Measurements from ENCODE around the gene ZNF480. TPM values are rescaled to one million over a fixed set of nuclear protein-coding genes. Genes with fewer than 3 reads are reported as not detected.

Gene ZNF480
- total and polyA plus RNA-seq, 2 of the 8 experiments (the other 6 are each of a cell fraction or from before 2014, with no cell fraction given): 3.4 to 32.9 TPM

- no peaks in the 10 kb centered on the region for H3K27me3 ChIP-seq (replicated peaks in 1 of 4; ENCODE audit: control insufficient read depth in 3 of 4, extremely low read depth in 1 of 4, insufficient read depth in 3 of 4, low read length in 3 of 4)
- H3K4ac ChIP-seq (replicated peaks; ENCODE audit: insufficient read length, low read depth, low read length): no peak overlapping the region
- no peak overlapping the region for H3K23ac ChIP-seq (ENCODE audit: insufficient read length)
- H4K8ac ChIP-seq (ENCODE audit: extremely low read depth, insufficient read depth, low read length): peak overlapping the region; percentile 92; the same call in 1 of the 2 replicates
- no peak overlapping the region for H2BK20ac ChIP-seq (ENCODE audit: low read length)
- H2AK5ac ChIP-seq (ENCODE audit: low read depth, low read length): no peak overlapping the region; the same call in 1 of the 2 replicates
- FAIRE-seq (no peak), DNase-seq (ENCODE audit: low read depth in 1 of 2, low spot score in 2 of 2) (no peak)
- H4K91ac ChIP-seq (replicated peaks; ENCODE audit: insufficient read length, low read length): no peak overlapping the region
- POLR2A ChIA-PET (ENCODE audit: partially characterized antibody): interaction anchor here (0.9 to 1.4 kb wide), 6 partner anchors 9 to 289 kb away, joined by 3 to 6 read pairs (median 4); partner anchors contain the start of gene ZNF578
- no peak overlapping the region for H4K5ac ChIP-seq (ENCODE audit: insufficient read length, low read depth, low read length)
- 61% methylated on average over 7 of the region's 7 CpGs; no CpG with 5 or more reads in 1 of the 2 experiments for WGBS, 2 experiments (ENCODE audit: extremely low coverage in 1 of 2, insufficient coverage in 1 of 2, insufficient read length in 1 of 2, insufficient replicate concordance in 2 of 2, low coverage in 1 of 2, low lambda C conversion rate in 2 of 2, missing lambda C conversion rate in 1 of 2)
- CTCF ChIA-PET (ENCODE audit: partially characterized antibody): interaction anchor here (0.8 to 1.0 kb wide), 2 partner anchors 15 to 94 kb away, joined by 3 to 4 read pairs; no protein-coding TSS in a partner anchor
- H4K20me1 ChIP-seq (replicated peaks in 1 of 2; ENCODE audit: control insufficient read depth in 1 of 2, insufficient read depth in 2 of 2, low read length in 2 of 2): no peaks in the 10 kb centered on the region
- no peak overlapping the region for H3K56ac ChIP-seq (replicated peaks; ENCODE audit: insufficient read length, low read depth, low read length)
- no peak overlapping the region for H2BK120ac ChIP-seq (replicated peaks; ENCODE audit: low read depth, low read length)
- peaks cover 19 to 30% of the 10 kb centered on the region in 2 experiments for H3K9me3 ChIP-seq (ENCODE audit: insufficient read depth in 2 of 2, low read depth in 1 of 2, low read length in 1 of 2)
- H3K4me3 ChIP-seq (ENCODE audit: extremely low read depth in 1 of 4, insufficient read depth in 2 of 4, low read depth in 3 of 4, low read length in 4 of 4): peak overlapping the region; percentile 88 to 96 (median 91)
- H3K36me3 ChIP-seq (ENCODE audit: control insufficient read depth in 2 of 4, insufficient read depth in 4 of 4, low read length in 3 of 4): peaks cover 2 to 43% (median 24%) of the 10 kb centered on the region in 4 experiments; a peak in 7 of 8 replicates
- no peaks in the 10 kb centered on the region for H3K4me1 ChIP-seq (replicated peaks in 1 of 4; ENCODE audit: control insufficient read depth in 3 of 4, insufficient read depth in 4 of 4, low read length in 3 of 4)
- peak overlapping the region; percentile 82 to 98 (median 94) for H3K9ac ChIP-seq (replicated peaks in 1 of 4; ENCODE audit: extremely low read depth in 1 of 4, low read depth in 3 of 4, low read length in 3 of 4)
- no peak overlapping the region for H3K14ac ChIP-seq (ENCODE audit: insufficient read length)
- peaks cover 0 to 16% of the 10 kb centered on the region in 2 experiments; a peak in 3 of 4 replicates for H3K79me2 ChIP-seq (ENCODE audit: control insufficient read depth in 1 of 2, insufficient read depth in 2 of 2, low read length in 2 of 2)
- H2BK12ac ChIP-seq (ENCODE audit: low read depth, low read length): peak overlapping the region; percentile 21; the same call in 1 of the 2 replicates
- no peak overlapping the region for H2BK15ac ChIP-seq (ENCODE audit: low read length)
- H3K79me1 ChIP-seq (ENCODE audit: low read depth, low read length): peaks cover 2% of the 10 kb centered on the region; the same call in 1 of the 2 replicates
- peak overlapping the region; percentile 72; the same call in 1 of the 2 replicates for H2AFZ ChIP-seq (ENCODE audit: low read length)
- H3K4me2 ChIP-seq (ENCODE audit: insufficient read depth in 1 of 2, low read depth in 2 of 2, low read length in 2 of 2): peak overlapping the region; percentile 79 to 88
- 0 out of 2 replicates have a peak overlapping the region, but pooled peaks have one; percentile 83 for H3K18ac ChIP-seq (ENCODE audit: extremely low read depth, low read length)
- peaks cover 5% of the 10 kb centered on the region; the same call in 1 of the 2 replicates for H3K23me2 ChIP-seq (ENCODE audit: low read depth, low read length)
- H2BK5ac ChIP-seq (ENCODE audit: low read depth, low read length): peak overlapping the region; percentile 95; the same call in 1 of the 2 replicates
- H3K27ac ChIP-seq (ENCODE audit: low read depth, low read length): peak overlapping the region; percentile 91; the same call in 1 of the 2 replicates
- TF ChIP-seq CBX8 (IDR thresholded peaks at IDR 0.05; ENCODE audit: borderline replicate concordance, low read depth, low read length) (no peak), CHD2 (IDR thresholded peaks at IDR 0.05; ENCODE audit: low read length) (no peak), BCL11A (IDR thresholded peaks at IDR 0.05; ENCODE audit: low read depth in 2 of 2, low read length in 2 of 2) (no peak), SRF (IDR thresholded peaks at IDR 0.05; ENCODE audit: low read depth, low read length) (no peak), JUN (IDR thresholded peaks at IDR 0.05; ENCODE audit: low read depth, low read length) (no peak), TAF7 (optimal IDR thresholded peaks at IDR 0.05; ENCODE audit: borderline replicate concordance, low read depth, low read length) (no peak), CTBP2 (IDR thresholded peaks at IDR 0.05; ENCODE audit: borderline replicate concordance, insufficient read depth, insufficient read length, low read length) (no peak), RNF2 (IDR thresholded peaks at IDR 0.05; ENCODE audit: borderline replicate concordance, low read depth, low read length, missing control alignments, poor library complexity, severe bottlenecking) (no peak), POU5F1 (IDR thresholded peaks at IDR 0.05; ENCODE audit: low read depth, low read length) (no peak), FOSL1 (IDR thresholded peaks at IDR 0.05; ENCODE audit: insufficient read depth, low read depth, low read length) (no peak), BACH1 (IDR thresholded peaks at IDR 0.05; ENCODE audit: low read length) (no peak)
- TF ChIP-seq, protein P1, sequence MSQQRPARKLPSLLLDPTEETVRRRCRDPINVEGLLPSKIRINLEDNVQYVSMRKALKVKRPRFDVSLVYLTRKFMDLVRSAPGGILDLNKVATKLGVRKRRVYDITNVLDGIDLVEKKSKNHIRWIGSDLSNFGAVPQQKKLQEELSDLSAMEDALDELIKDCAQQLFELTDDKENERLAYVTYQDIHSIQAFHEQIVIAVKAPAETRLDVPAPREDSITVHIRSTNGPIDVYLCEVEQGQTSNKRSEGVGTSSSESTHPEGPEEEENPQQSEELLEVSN (IDR thresholded peaks at IDR 0.05): no peak
Measured at GRCh38 chr19:52370341-52370710, 73.4 kb downstream of the ZNF480 start.

All from H1 (cell line).